ENCODE measurements around the gene BRINP2. TPM values are rescaled to one million over a fixed set of nuclear protein-coding genes. Genes with fewer than 3 reads are reported as not detected.

BRINP2 gene
- total and polyA plus RNA-seq, 2 of the 8 experiments (the other 6 are each of a cell fraction or from before 2014, with no cell fraction given), result 0.39 to 0.42 TPM

GRCh38 chr1:177227978-177228692, 57.4 kb downstream of the BRINP2 start:
- WGBS, 2 experiments (ENCODE audit: extremely low coverage in 1 of 2, insufficient coverage in 1 of 2, insufficient read length in 1 of 2, insufficient replicate concordance in 2 of 2, low coverage in 1 of 2, low lambda C conversion rate in 2 of 2, missing lambda C conversion rate in 1 of 2), result 88% methylated on average over 8 of the region's 8 CpGs; no CpG with 5 or more reads in 1 of the 2 experiments
- Histone ChIP-seq H2AFZ (ENCODE audit: low read length) (no peak overlapping the region), H3K9ac (replicated peaks in 1 of 4; ENCODE audit: extremely low read depth in 1 of 4, low read depth in 3 of 4, low read length in 3 of 4) (no peak overlapping the region), H3K18ac (ENCODE audit: extremely low read depth, low read length) (no peak overlapping the region), H4K91ac (replicated peaks; ENCODE audit: insufficient read length, low read length) (no peak overlapping the region), H3K27me3 (replicated peaks in 1 of 4; ENCODE audit: control insufficient read depth in 3 of 4, extremely low read depth in 1 of 4, insufficient read depth in 3 of 4, low read length in 3 of 4) (no peaks in the 10 kb centered on the region), H2BK12ac (ENCODE audit: low read depth, low read length) (no peak overlapping the region), H3K4me2 (ENCODE audit: insufficient read depth in 1 of 2, low read depth in 2 of 2, low read length in 2 of 2) (no peak overlapping the region), H3K36me3 (ENCODE audit: control insufficient read depth in 2 of 4, insufficient read depth in 4 of 4, low read length in 3 of 4) (no peaks in the 10 kb centered on the region), H3K56ac (replicated peaks; ENCODE audit: insufficient read length, low read depth, low read length) (no peak overlapping the region), H3K14ac (ENCODE audit: insufficient read length) (no peak overlapping the region), H3K23me2 (ENCODE audit: low read depth, low read length) (no peaks in the 10 kb centered on the region), H3K79me1 (ENCODE audit: low read depth, low read length) (no peaks in the 10 kb centered on the region; the same call in 1 of the 2 replicates), H3K79me2 (ENCODE audit: control insufficient read depth in 1 of 2, insufficient read depth in 2 of 2, low read length in 2 of 2) (no peaks in the 10 kb centered on the region), H2BK120ac (replicated peaks; ENCODE audit: low read depth, low read length) (no peak overlapping the region), H2BK5ac (ENCODE audit: low read depth, low read length) (no peak overlapping the region), H2AK5ac (ENCODE audit: low read depth, low read length) (no peak overlapping the region), H4K20me1 (replicated peaks in 1 of 2; ENCODE audit: control insufficient read depth in 1 of 2, insufficient read depth in 2 of 2, low read length in 2 of 2) (no peaks in the 10 kb centered on the region), H3K27ac (ENCODE audit: low read depth, low read length) (no peak overlapping the region), H3K4me3 (ENCODE audit: extremely low read depth in 1 of 4, insufficient read depth in 2 of 4, low read depth in 3 of 4, low read length in 4 of 4) (no peak overlapping the region), H3K4ac (replicated peaks; ENCODE audit: insufficient read length, low read depth, low read length) (no peak overlapping the region), H4K8ac (ENCODE audit: extremely low read depth, insufficient read depth, low read length) (no peak overlapping the region), H3K23ac (ENCODE audit: insufficient read length) (no peak overlapping the region), H2BK20ac (ENCODE audit: low read length) (no peak overlapping the region), H3K9me3 (ENCODE audit: insufficient read depth in 2 of 2, low read depth in 1 of 2, low read length in 1 of 2) (no peaks in the 10 kb centered on the region), H2BK15ac (ENCODE audit: low read length) (no peak overlapping the region), H4K5ac (ENCODE audit: insufficient read length, low read depth, low read length) (no peak overlapping the region), H3K4me1 (replicated peaks in 1 of 4; ENCODE audit: control insufficient read depth in 3 of 4, insufficient read depth in 4 of 4, low read length in 3 of 4) (peaks cover 0 to 6% (median 2%) of the 10 kb centered on the region in 4 experiments; a peak in 3 of 7 replicates)
- no peak for FAIRE-seq
- ChIA-PET POLR2A (ENCODE audit: partially characterized antibody) (no interaction called here), CTCF (ENCODE audit: partially characterized antibody) (interaction anchor here (0.7 to 1.1 kb wide), 3 partner anchors 10 to 63 kb away, joined by 3 read pairs; no protein-coding TSS in a partner anchor)
- no peak for DNase-seq (ENCODE audit: low read depth in 1 of 2, low spot score in 2 of 2)
- TF ChIP-seq CEBPB (IDR thresholded peaks at IDR 0.05; ENCODE audit: low read depth, low read length) (no peak), RAD21 (IDR thresholded peaks at IDR 0.05 in 1 of 2, conservative IDR thresholded peaks at IDR 0.05 in 1 of 2; ENCODE audit: low read depth in 2 of 2, low read length in 2 of 2) (no peak), HDAC2 (IDR thresholded peaks at IDR 0.05; ENCODE audit: borderline replicate concordance in 1 of 2, low read depth in 2 of 2, low read length in 2 of 2) (no peak), HDAC6 (IDR thresholded peaks at IDR 0.05; ENCODE audit: low read depth, low read length) (no peak), KDM4A (IDR thresholded peaks at IDR 0.05; ENCODE audit: low read depth, low read length, severe bottlenecking) (no peak), TCF12 (IDR thresholded peaks at IDR 0.05; ENCODE audit: low read depth, low read length) (no peak), EP300 (IDR thresholded peaks at IDR 0.05; ENCODE audit: borderline replicate concordance in 1 of 2, low read depth in 2 of 2, low read length in 2 of 2) (no peak), TEAD4 (IDR thresholded peaks at IDR 0.05; ENCODE audit: low read depth, low read length) (no peak), YY1 (IDR thresholded peaks at IDR 0.05; ENCODE audit: low read depth, low read length) (no peak), SP2 (IDR thresholded peaks at IDR 0.05; ENCODE audit: low read length) (no peak)

All from H1 (cell line).